ENCODE data around the gene NOXA1. TPM values are rescaled to one million over a fixed set of nuclear protein-coding genes. Genes with fewer than 3 reads are reported as not detected.

NOXA1 gene
- polyA plus RNA-seq, 1 donor (not counting 4 experiments of a cell fraction or from before 2014, with no cell fraction given) = 0.09 TPM

DNA sequence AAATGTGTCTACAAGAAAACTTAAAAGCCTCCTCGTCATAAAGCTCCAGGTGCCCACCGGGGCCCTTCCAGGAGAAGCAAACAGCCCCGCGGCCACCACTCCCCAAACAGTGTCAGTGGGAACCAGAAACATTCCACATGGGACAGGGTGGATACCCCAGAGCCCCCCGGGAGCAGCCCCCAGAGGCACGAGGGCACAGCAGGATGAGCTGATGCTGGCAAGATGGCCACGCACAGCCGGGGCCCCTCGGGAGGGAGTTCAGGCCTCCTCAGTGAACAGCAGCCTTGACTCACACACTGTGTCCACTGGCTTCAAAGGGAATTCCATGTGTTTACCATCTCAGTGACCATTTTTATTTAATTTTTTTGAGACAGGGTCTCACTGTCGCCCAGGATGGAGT lies 10.8 kb upstream of the NOXA1 start:
- FAIRE-seq (no peak), DNase-seq (ENCODE audit: low read depth, low spot score) (no peak)
- H3K79me2 ChIP-seq (ENCODE audit: control insufficient read depth, insufficient read depth, low read length) = peaks cover 7% of the 10 kb centered on the region
- H3K4me2 ChIP-seq (ENCODE audit: control insufficient read depth, extremely low read depth, insufficient read depth, low read depth, low read length) = no peak overlapping the region
- no peak overlapping the region for H2AFZ ChIP-seq (ENCODE audit: control insufficient read depth, low read length)
- H3K9me3 ChIP-seq (ENCODE audit: control insufficient read depth, low read depth, low read length) = no peaks in the 10 kb centered on the region
- H3K36me3 ChIP-seq (ENCODE audit: control insufficient read depth in 2 of 2, extremely low read depth in 1 of 2, insufficient read depth in 2 of 2, low read length in 2 of 2) = no peaks in the 10 kb centered on the region
- H3K27me3 ChIP-seq (ENCODE audit: control insufficient read depth, extremely low read depth, insufficient read depth, low read length) = peaks cover 1% of the 10 kb centered on the region
- no peak for TF ChIP-seq EZH2 (IDR thresholded peaks at IDR 0.05; ENCODE audit: low read length)
- TF ChIP-seq, protein P1, sequence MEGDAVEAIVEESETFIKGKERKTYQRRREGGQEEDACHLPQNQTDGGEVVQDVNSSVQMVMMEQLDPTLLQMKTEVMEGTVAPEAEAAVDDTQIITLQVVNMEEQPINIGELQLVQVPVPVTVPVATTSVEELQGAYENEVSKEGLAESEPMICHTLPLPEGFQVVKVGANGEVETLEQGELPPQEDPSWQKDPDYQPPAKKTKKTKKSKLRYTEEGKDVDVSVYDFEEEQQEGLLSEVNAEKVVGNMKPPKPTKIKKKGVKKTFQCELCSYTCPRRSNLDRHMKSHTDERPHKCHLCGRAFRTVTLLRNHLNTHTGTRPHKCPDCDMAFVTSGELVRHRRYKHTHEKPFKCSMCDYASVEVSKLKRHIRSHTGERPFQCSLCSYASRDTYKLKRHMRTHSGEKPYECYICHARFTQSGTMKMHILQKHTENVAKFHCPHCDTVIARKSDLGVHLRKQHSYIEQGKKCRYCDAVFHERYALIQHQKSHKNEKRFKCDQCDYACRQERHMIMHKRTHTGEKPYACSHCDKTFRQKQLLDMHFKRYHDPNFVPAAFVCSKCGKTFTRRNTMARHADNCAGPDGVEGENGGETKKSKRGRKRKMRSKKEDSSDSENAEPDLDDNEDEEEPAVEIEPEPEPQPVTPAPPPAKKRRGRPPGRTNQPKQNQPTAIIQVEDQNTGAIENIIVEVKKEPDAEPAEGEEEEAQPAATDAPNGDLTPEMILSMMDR (optimal IDR thresholded peaks at IDR 0.05 in 1 of 3, IDR thresholded peaks at IDR 0.05 in 1 of 3, conservative IDR thresholded peaks at IDR 0.05 in 1 of 3; ENCODE audit: extremely low read depth in 1 of 3, insufficient read depth in 2 of 3, low read length in 3 of 3) = no peak
- no peaks in the 10 kb centered on the region for H3K9me1 ChIP-seq (ENCODE audit: control insufficient read depth, extremely low read depth, insufficient read depth, low read length)
- no peak overlapping the region for H3K4me3 ChIP-seq (ENCODE audit: control insufficient read depth in 2 of 3, extremely low read depth in 1 of 3, insufficient read depth in 2 of 3, low read depth in 1 of 3, low read length in 3 of 3)
- H3K9ac ChIP-seq (ENCODE audit: control insufficient read depth, extremely low read depth, insufficient read depth, low read length) = no peak overlapping the region
- no peak overlapping the region for H3K27ac ChIP-seq (ENCODE audit: control insufficient read depth, insufficient read depth, low read length)
- dilution Hi-C loops (cut with MboI; ENCODE audit: extremely low pct_ligation_motif_present, low sequenced_read_pairs) = no loop called here
- no peaks in the 10 kb centered on the region for H4K20me1 ChIP-seq (ENCODE audit: control insufficient read depth, extremely low read depth, insufficient read depth, low read length)
- H3K4me1 ChIP-seq (ENCODE audit: control insufficient read depth, extremely low read depth, insufficient read depth, low read length) = peaks cover 16% of the 10 kb centered on the region

DNA sequence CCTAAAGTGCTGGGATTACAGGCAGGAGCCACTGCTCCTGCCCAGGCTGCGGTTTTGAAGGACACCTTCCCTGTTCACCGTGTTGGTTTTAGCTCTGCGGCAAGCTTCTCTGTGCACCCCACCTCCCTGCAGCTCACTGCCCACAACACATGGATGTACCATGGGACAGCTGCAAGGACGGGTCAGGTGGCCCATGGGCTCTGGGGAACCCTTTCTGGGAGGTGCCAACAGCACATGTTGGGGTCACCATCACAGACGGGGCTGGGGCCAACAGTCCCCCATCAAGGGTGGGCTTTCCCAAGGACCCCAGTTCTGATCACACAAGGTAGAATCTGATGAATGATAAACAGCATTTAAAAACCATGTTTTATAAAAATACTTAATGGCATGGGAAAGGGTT lies 7.7 kb upstream of the NOXA1 start:
- Histone ChIP-seq H3K4me1 (ENCODE audit: control insufficient read depth, extremely low read depth, insufficient read depth, low read length) (peaks cover 16% of the 10 kb centered on the region), H4K20me1 (ENCODE audit: control insufficient read depth, extremely low read depth, insufficient read depth, low read length) (no peaks in the 10 kb centered on the region), H3K9me3 (ENCODE audit: control insufficient read depth, low read depth, low read length) (no peaks in the 10 kb centered on the region), H3K36me3 (ENCODE audit: control insufficient read depth in 2 of 2, extremely low read depth in 1 of 2, insufficient read depth in 2 of 2, low read length in 2 of 2) (no peaks in the 10 kb centered on the region), H3K9me1 (ENCODE audit: control insufficient read depth, extremely low read depth, insufficient read depth, low read length) (no peaks in the 10 kb centered on the region), H3K4me2 (ENCODE audit: control insufficient read depth, extremely low read depth, insufficient read depth, low read depth, low read length) (no peak overlapping the region), H3K9ac (ENCODE audit: control insufficient read depth, extremely low read depth, insufficient read depth, low read length) (no peak overlapping the region), H3K27ac (ENCODE audit: control insufficient read depth, insufficient read depth, low read length) (no peak overlapping the region), H3K4me3 (ENCODE audit: control insufficient read depth in 2 of 3, extremely low read depth in 1 of 3, insufficient read depth in 2 of 3, low read depth in 1 of 3, low read length in 3 of 3) (no peak overlapping the region), H3K79me2 (ENCODE audit: control insufficient read depth, insufficient read depth, low read length) (peaks cover 9% of the 10 kb centered on the region), H2AFZ (ENCODE audit: control insufficient read depth, low read length) (no peak overlapping the region), H3K27me3 (ENCODE audit: control insufficient read depth, extremely low read depth, insufficient read depth, low read length) (no peaks in the 10 kb centered on the region)
- no peak for DNase-seq (ENCODE audit: low read depth, low spot score)
- dilution Hi-C loops (cut with MboI; ENCODE audit: extremely low pct_ligation_motif_present, low sequenced_read_pairs) = no loop called here
- FAIRE-seq = no peak
- TF ChIP-seq, protein P1 (optimal IDR thresholded peaks at IDR 0.05 in 1 of 3, IDR thresholded peaks at IDR 0.05 in 1 of 3, conservative IDR thresholded peaks at IDR 0.05 in 1 of 3; ENCODE audit: extremely low read depth in 1 of 3, insufficient read depth in 2 of 3, low read length in 3 of 3) = no peak
- TF ChIP-seq EZH2 (IDR thresholded peaks at IDR 0.05; ENCODE audit: low read length) = no peak

All from keratinocyte (primary cell).